Muscle of leg (tissue), 11 donors: ENCODE data around the gene MAG. TPM values are rescaled to one million over a fixed set of nuclear protein-coding genes. Genes with fewer than 3 reads are reported as not detected.

ENCODE experiments used
- DNase-seq: peaks from one replicate; pipeline ENCODE4 v3.0.0; 2013
- H3K27ac ChIP-seq: one replicate; pipeline ENCODE4 v1.5.1; 2013; ENCODE audit warnings: mild to moderate bottlenecking, low read length, control low read depth
- H3K27me3 ChIP-seq: one replicate; pipeline ENCODE4 v1.6.1; 2013; ENCODE audit warnings: low read length; ENCODE audit not compliant: control insufficient read depth, insufficient read depth
- H3K36me3 ChIP-seq: one replicate; pipeline ENCODE4 v1.6.1; 2013; ENCODE audit warnings: low read length; ENCODE audit not compliant: control insufficient read depth, insufficient read depth
- H3K4me1 ChIP-seq: one replicate; pipeline ENCODE4 v1.6.1; 2013; ENCODE audit warnings: low read length; ENCODE audit not compliant: control insufficient read depth, insufficient read depth
- H3K4me3 ChIP-seq: one replicate; pipeline ENCODE4 v1.5.1; 2013; ENCODE audit warnings: low read length, control low read depth
- H3K9me3 ChIP-seq: replicated peaks from 2 replicates; pipeline ENCODE4 v1.6.1; 2013; ENCODE audit warnings: low read depth, low read length; ENCODE audit not compliant: control insufficient read depth
- WGBS: methylation state at CpG from one replicate; pipeline ENCODE4 v1.1.5; 2013; ENCODE audit warnings: missing lambda C conversion rate; ENCODE audit not compliant: insufficient coverage; 5-methylcytosine and 5-hydroxymethylcytosine counted together
- polyA plus RNA-seq, 8 donors: library from polyadenylated mRNA; unstranded; fragments of 120-200 nt; gene quantifications; one replicate each; pipeline versions ENCODE4 v1.2.1 to v1.2.3, GENCODE V29; 2013; ENCODE audit warnings: inconsistent platforms in 1 of 8, low replicate concordance in 1 of 8; ENCODE audit not compliant: insufficient read length in 8 of 8, insufficient read depth in 1 of 8
- total RNA-seq: library from RNA; stranded (reverse); fragments of 120-200 nt; gene quantifications from one replicate; pipeline ENCODE4 v1.2.4, GENCODE V29; 2013

Gene MAG
- total and polyA plus RNA-seq, 9 donors = 0.16 to 2.6 (median 0.53) TPM

DNA sequence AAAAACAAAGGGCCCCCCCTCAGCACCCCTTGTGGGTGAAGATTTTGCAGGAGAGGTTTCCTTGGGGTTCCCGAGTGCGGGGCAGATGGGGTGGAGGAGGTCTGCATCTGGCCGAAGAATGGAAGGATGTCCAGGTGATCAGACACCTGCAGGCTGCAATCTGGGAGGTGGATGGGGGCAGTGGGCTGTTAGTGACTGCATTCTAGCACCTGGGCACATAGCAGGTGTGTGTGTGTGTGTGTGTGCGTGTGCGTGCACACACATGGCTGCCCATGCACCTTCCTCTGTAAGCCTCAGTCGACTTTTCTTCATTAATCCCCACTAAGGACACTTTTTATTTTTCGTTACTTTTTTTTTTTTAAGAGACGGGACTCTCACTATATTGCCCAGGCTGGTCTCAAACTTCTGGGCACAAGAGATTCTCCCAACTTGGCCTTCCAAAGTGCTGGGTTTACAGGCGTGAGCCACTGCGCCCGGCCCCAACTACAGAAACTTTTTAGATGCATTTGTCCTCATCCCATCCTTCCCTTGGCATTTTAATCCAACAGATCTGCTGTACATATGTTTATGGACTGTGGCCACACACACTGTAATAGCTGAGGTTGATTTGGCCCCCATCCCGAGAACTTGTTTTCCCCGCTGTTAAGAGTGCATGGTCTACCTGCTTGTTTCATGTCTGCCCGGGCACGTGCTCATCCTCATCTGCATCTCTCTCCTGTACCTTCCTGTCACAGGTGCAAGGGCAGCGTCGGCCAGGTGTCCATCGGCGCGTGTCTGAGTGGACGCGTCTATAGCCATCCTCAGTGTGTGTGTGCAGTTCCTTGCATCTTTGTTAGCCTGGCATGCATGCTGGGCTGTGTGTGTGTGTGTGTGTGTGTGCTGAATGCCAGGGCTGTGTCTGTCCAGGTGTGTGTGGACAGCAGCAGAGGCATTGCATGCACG is 731 bp downstream of the MAG start:
- no peaks in the 10 kb centered on the region for H3K9me3 ChIP-seq
- peaks cover 14% of the 10 kb centered on the region for H3K4me1 ChIP-seq
- no peaks in the 10 kb centered on the region for H3K36me3 ChIP-seq
- H3K27me3 ChIP-seq = peaks cover 21% of the 10 kb centered on the region
- no peak for DNase-seq
- WGBS = 72% methylated on average over 15 of the region's 23 CpGs
- H3K4me3 ChIP-seq = no peak overlapping the region
- H3K27ac ChIP-seq = no peak overlapping the region

DNA sequence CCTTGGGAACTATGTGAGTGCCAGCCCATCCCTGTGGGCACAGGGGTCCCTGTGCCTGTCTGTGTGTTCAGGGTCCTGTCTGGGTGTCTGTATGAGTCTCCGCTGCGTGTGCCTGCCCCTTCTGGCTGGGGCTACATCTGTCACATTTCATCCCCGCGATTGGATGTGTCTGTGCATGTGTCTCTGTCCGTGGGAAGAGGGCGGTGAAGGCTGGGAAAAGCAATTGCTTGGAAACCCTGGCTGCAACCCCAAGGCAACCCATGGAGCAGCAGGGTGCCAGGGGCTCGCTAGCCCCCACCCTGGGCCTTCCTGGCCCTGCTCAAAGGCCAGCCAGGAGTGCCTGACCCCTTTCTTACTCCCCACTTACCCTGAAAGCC is 1.4 kb downstream of the MAG start:
- Histone ChIP-seq H3K27me3 (peaks cover 21% of the 10 kb centered on the region), H3K9me3 (no peaks in the 10 kb centered on the region)

DNA sequence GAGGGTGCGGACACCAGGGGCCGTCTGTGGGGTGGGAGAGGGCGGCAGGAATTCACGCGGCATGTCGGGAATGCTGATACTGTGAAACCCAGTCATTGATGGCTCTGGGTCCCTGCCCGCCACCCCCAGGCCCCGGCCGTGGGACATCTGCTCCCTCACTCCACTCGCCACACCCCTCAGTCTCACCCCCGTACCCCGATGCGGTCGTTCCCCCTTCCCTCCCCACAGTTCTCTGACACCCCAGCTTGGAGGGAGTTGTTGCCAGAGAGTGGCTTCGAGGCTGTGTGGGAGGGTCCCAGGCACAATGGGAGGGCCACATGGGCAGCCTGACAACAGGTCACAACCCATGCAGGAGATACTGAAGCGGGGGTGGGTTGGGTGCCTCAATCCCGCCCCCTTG is 1.8 kb downstream of the MAG start:
- DNase-seq = no peak
- WGBS = 61% methylated on average over 3 of the region's 17 CpGs
- no peaks in the 10 kb centered on the region for H3K9me3 ChIP-seq
- peaks cover 14% of the 10 kb centered on the region for H3K4me1 ChIP-seq
- no peak overlapping the region for H3K4me3 ChIP-seq
- peaks cover 21% of the 10 kb centered on the region for H3K27me3 ChIP-seq
- H3K27ac ChIP-seq = no peak overlapping the region
- H3K36me3 ChIP-seq = no peaks in the 10 kb centered on the region

More for the DNA sequence above, 1.4 kb downstream of the MAG start:
- peaks cover 14% of the 10 kb centered on the region for H3K4me1 ChIP-seq
- no peaks in the 10 kb centered on the region for H3K36me3 ChIP-seq
- H3K4me3 ChIP-seq = no peak overlapping the region
- no peak overlapping the region for H3K27ac ChIP-seq
- 11% methylated on average over 5 of the region's 7 CpGs for WGBS
- DNase-seq = no peak

DNA sequence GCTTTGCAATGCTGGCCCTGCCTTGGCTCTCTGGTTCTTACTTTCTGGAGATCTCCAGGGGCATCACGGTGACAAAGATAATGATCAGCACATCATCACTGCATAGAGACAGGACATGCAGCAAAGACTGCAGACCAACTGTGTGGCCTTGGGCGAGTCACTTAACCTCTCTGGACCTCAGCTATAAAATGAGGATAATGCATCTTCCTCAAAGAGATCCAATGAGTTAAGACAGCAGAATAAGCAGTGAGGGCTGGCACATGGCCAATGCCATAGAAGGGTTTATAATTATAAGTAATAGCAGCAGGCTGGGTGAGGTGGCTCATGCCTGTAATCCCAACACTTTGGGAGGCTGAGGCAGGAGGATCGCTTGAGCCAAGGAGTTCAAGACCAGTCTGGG is 2.4 kb downstream of the MAG start:
- Histone ChIP-seq H3K27me3 (peaks cover 21% of the 10 kb centered on the region), H3K4me1 (peaks cover 14% of the 10 kb centered on the region), H3K4me3 (no peak overlapping the region), H3K27ac (no peak overlapping the region), H3K9me3 (no peaks in the 10 kb centered on the region), H3K36me3 (no peaks in the 10 kb centered on the region)
- no peak for DNase-seq
- 71% methylated on average over 1 of the region's 3 CpGs for WGBS

DNA sequence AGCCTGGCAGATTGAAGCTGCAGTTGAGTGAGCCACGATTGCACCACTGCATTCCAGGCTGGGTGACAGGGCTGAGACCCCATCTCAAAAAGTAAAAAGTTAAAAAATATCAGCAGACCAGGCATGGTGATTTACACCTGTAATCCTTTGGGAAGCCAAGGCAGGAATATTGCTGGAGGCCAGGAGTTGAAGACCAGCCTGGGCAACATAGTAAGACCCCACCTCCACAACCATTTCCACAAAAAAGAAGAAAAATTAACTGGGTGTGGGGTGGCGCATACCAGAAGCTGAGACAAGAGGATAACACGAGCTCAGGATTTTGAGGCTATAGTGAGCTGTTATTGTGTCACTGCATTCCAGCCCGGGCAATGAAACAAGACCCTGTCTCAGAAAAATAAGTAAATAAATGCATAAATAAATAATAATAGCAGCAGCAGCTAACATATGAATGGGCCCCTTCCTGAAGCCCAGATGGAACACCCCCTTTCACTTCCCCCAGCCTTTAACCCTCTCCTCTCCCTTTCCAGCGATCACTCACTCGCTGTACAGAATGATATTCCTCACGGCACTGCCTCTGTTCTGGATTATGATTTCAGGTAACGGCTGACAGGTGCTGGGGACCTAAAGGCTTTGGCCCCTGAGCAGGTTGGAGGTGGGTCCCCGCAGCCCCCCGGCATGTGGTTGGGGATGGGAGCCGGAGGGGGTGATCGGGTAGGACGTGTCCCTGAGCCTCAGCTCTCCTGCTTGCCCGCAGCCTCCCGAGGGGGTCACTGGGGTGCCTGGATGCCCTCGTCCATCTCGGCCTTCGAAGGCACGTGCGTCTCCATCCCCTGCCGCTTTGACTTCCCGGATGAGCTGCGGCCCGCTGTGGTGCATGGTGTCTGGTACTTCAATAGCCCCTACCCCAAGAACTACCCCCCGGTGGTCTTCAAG is 3.2 kb downstream of the MAG start:
- WGBS = 41% methylated on average over 19 of the region's 25 CpGs
- DNase-seq = no peak
- peaks cover 21% of the 10 kb centered on the region for H3K27me3 ChIP-seq

DNA sequence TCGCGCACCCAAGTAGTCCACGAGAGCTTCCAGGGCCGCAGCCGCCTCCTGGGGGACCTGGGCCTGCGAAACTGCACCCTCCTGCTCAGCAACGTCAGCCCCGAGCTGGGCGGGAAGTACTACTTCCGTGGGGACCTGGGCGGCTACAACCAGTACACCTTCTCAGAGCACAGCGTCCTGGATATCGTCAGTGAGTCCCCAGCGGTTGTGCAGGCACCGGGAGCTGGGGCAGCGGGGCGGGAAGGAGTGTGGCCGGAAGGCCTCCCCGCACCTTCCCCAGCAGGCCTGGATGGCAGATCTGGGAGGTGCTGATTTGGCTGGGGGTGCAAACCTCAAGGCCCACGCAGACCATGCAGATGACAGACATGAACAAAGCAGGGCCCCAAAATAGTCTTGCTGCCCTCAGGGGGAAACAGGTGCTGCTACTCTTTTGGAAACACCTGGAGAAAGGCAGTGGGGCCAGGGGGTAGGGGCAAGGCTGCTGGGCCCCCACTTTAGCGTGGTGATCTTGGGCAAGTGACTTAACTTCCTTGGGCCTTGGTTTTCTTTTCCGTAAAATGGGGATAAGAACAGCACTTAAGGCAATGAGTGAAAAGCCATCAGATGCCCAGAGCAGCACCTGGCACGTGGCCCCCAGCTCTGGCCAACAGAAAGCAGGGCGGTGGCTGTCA is 4.0 kb downstream of the MAG start:
- Histone ChIP-seq H3K4me1 (peaks cover 14% of the 10 kb centered on the region), H3K9me3 (no peaks in the 10 kb centered on the region), H3K27me3 (peaks cover 21% of the 10 kb centered on the region), H3K4me3 (no peak overlapping the region), H3K36me3 (no peaks in the 10 kb centered on the region), H3K27ac (no peak overlapping the region)
- no peak for DNase-seq
- WGBS = 24% methylated on average over 23 of the region's 24 CpGs

More for the DNA sequence above, 3.2 kb downstream of the MAG start:
- Histone ChIP-seq H3K4me1 (peaks cover 14% of the 10 kb centered on the region), H3K9me3 (no peaks in the 10 kb centered on the region), H3K36me3 (no peaks in the 10 kb centered on the region), H3K27ac (no peak overlapping the region), H3K4me3 (no peak overlapping the region)

DNA sequence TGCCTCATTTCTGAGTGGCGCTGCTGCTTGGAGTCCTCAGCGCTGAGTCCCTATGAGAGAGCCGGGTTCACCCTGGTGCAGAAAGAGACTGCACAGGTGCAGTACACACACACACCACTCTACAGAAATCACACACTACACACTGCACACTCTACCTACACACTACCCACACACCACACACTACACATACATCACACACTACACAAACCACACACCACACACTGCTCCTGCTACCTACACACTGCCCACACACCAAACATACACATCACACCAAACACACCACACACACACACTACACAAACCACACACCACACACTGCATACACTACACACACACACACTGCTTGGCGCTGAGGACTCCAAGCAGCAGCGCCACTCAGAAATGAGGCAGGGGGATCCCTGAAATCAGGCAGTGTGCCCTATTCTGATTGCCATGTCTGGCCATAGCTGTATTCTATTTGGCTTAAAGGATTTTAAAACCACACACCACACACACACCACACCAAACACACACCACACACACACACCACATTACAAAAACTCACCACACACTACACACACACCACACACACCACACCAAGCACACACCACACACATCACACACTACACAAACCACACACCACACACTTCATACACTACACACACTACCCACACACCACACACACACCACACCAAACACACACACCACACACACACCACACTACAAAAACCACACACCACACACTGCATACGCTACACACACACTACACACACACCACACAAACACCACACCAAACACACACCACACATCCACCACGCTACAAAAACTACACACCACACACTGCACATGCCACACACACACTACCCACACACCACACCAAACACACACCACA is 4.9 kb downstream of the MAG start:
- H3K36me3 ChIP-seq = no peaks in the 10 kb centered on the region
- no peak for DNase-seq
- H3K9me3 ChIP-seq = no peaks in the 10 kb centered on the region
- 88% methylated on average over 5 of the region's 7 CpGs for WGBS
- H3K4me3 ChIP-seq = no peak overlapping the region
- peaks cover 14% of the 10 kb centered on the region for H3K4me1 ChIP-seq
- H3K27ac ChIP-seq = no peak overlapping the region
- peaks cover 21% of the 10 kb centered on the region for H3K27me3 ChIP-seq

DNA sequence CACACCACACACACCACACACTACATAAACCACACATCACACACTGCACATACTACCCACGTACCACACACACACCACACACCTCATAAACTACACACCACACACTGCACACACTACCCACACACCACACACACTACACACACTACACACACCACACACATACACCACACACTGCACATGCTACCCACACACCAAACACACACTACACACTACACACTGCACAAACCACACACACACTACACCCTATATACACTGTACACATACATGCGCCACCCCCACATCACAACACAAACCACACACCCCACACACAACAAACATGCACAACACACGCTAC is 5.5 kb downstream of the MAG start:
- Histone ChIP-seq H3K36me3 (no peaks in the 10 kb centered on the region), H3K4me1 (peaks cover 14% of the 10 kb centered on the region), H3K4me3 (no peak overlapping the region), H3K27me3 (peaks cover 17% of the 10 kb centered on the region), H3K27ac (no peak overlapping the region), H3K9me3 (no peaks in the 10 kb centered on the region)
- 92% methylated on average over 3 of the region's 3 CpGs for WGBS
- DNase-seq = no peak

DNA sequence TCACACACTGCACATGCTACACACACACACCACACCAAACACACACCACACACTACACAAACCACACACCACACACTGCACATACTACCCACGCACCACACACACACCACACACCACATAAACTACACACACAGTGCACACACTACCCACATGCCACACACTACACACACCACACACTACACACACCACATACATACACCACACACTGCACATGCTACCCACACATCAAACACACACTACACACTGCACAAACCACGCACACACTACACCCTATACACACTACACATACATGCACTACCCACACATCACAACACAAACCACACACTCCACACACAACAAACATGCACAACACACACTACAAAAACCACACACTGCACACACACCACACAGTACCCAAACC is 6.0 kb downstream of the MAG start:
- DNase-seq = no peak
- 100% methylated on average over 2 of the region's 2 CpGs for WGBS
- Histone ChIP-seq H3K27me3 (peaks cover 15% of the 10 kb centered on the region), H3K4me1 (peaks cover 14% of the 10 kb centered on the region), H3K9me3 (no peaks in the 10 kb centered on the region), H3K36me3 (no peaks in the 10 kb centered on the region), H3K27ac (no peak overlapping the region), H3K4me3 (no peak overlapping the region)
